Prostate gland (tissue), 2 donors: ENCODE measurements around the gene ZNF83. TPM values are rescaled to one million over a fixed set of nuclear protein-coding genes. Genes with fewer than 3 reads are reported as not detected.

Source experiments
- DNase-seq: peaks from one replicate; pipeline ENCODE4 v3.0.0-alpha.2; 2019; ENCODE audit warnings: low spot score
- H3K27ac ChIP-seq, 2 donors: fragments of 200-600 bp; sonication (generic); 2 replicates each; pipeline ENCODE4 v1.5.1; 2017 to 2019
- H3K27me3 ChIP-seq: fragments of 200-600 bp; sonication (generic); replicated peaks from 2 replicates; pipeline ENCODE4 v1.5.1; 2019; ENCODE audit not compliant: insufficient read depth
- H3K36me3 ChIP-seq, 2 donors: fragments of 200-600 bp; sonication (generic); 1 replicate in 1 of 2; 2 replicates in 1 of 2; pipeline versions ENCODE4 v1.5.1 to v1.8.1; 2017 to 2019
- H3K4me1 ChIP-seq: fragments of 200-600 bp; sonication (generic); replicated peaks from 2 replicates; pipeline ENCODE4 v1.5.1; 2019
- H3K4me3 ChIP-seq, 2 donors: fragments of 200-600 bp; sonication (generic); 2 replicates each; pipeline ENCODE4 v1.5.1; 2017 to 2019
- H3K9me3 ChIP-seq: fragments of 200-600 bp; sonication (generic); 2 replicates; pipeline ENCODE4 v1.5.1; 2017
- CTCF ChIP-seq, 4 experiments: fragments of 200-600 bp in 2 of 4; fragments of 450-650 bp in 2 of 4; sonication (generic) in 2 of 4; IDR thresholded peaks; 1 replicate in 3 of 4; 2 replicates in 1 of 4; pipeline ENCODE4 v1.5.1; 2016 to 2019; ENCODE audit warnings: antibody characterized with exemption in 4 of 4, mild to moderate bottlenecking in 2 of 4, moderate library complexity in 2 of 4
- POLR2A ChIP-seq: fragments of 450-650 bp; IDR thresholded peaks from one replicate; pipeline ENCODE4 v1.6.1; 2016; ENCODE audit warnings: antibody characterized with exemption, mild to moderate bottlenecking
- POLR2AphosphoS5 ChIP-seq: sonication (generic); formaldehyde crosslinking; IDR thresholded peaks from one replicate; pipeline ENCODE4 v1.6.1; 2017; ENCODE audit warnings: antibody characterized with exemption
- WGBS: methylation state at CpG from one replicate; pipeline ENCODE4 v1.1.5; 2018; 5-methylcytosine and 5-hydroxymethylcytosine counted together
- intact Hi-C: fragments of 100-400 bp; cut with DNase I; formaldehyde crosslinking; loops from one replicate; pipeline ENCODE4 v1.14.2; 2022
- total RNA-seq, 2 donors: library from RNA; depleted of rRNA; stranded (reverse); fragments of >200 nt; gene quantifications; one replicate each; pipeline ENCODE4 v1.1.0, GENCODE V29; 2016

The ZNF83 gene
- total RNA-seq, 2 donors from 2014 or later = 36.3 to 62.1 TPM

- WGBS = 77% methylated on average over 3 of the region's 3 CpGs
- TF ChIP-seq POLR2AphosphoS5 = no peak
- TF ChIP-seq CTCF (IDR thresholded peaks at IDR 0.05) = no peak
- TF ChIP-seq POLR2A = no peak
These were observed 45.9 kb downstream of the ZNF83 start for GRCh38 chr19:52592301-52592700.

GRCh38 chr19:52590728-52591127 is 47.4 kb downstream of the ZNF83 start:
- TF ChIP-seq CTCF (IDR thresholded peaks at IDR 0.05) (no peak), POLR2A (no peak), POLR2AphosphoS5 (no peak)
- WGBS = 86% methylated on average over 5 of the region's 5 CpGs
- Histone ChIP-seq H3K4me3 (no peak overlapping the region), H3K27me3 (no peaks in the 10 kb centered on the region), H3K27ac (no peak overlapping the region), H3K4me1 (no peaks in the 10 kb centered on the region), H3K9me3 (no peaks in the 10 kb centered on the region), H3K36me3 (no peaks in the 10 kb centered on the region)
- DNase-seq = no peak
- intact Hi-C loops = no loop called here

More at GRCh38 chr19:52592301-52592700, 45.9 kb downstream of the ZNF83 start:
- Histone ChIP-seq H3K4me1 (no peaks in the 10 kb centered on the region), H3K4me3 (no peak overlapping the region), H3K27me3 (no peaks in the 10 kb centered on the region), H3K9me3 (no peaks in the 10 kb centered on the region), H3K36me3 (no peaks in the 10 kb centered on the region), H3K27ac (no peak overlapping the region)
- DNase-seq = no peak
- intact Hi-C loops = no loop called here

GRCh38 chr19:52585604-52586003 is 52.6 kb downstream of the ZNF83 start:
- no peaks in the 10 kb centered on the region for H3K9me3 ChIP-seq
- DNase-seq = no peak
- 93% methylated on average over 6 of the region's 6 CpGs for WGBS
- no peaks in the 10 kb centered on the region for H3K4me1 ChIP-seq
- no peak overlapping the region for H3K4me3 ChIP-seq
- no peaks in the 10 kb centered on the region for H3K27me3 ChIP-seq
- H3K27ac ChIP-seq = no peak overlapping the region
- intact Hi-C loops = no loop called here
- no peaks in the 10 kb centered on the region for H3K36me3 ChIP-seq
- TF ChIP-seq POLR2A (no peak), POLR2AphosphoS5 (no peak), CTCF (IDR thresholded peaks at IDR 0.05) (no peak)

GRCh38 chr19:52584736-52585440 is 53.3 kb downstream of the ZNF83 start:
- Histone ChIP-seq H3K4me3 (no peak overlapping the region), H3K27ac (no peak overlapping the region), H3K27me3 (no peaks in the 10 kb centered on the region), H3K9me3 (no peaks in the 10 kb centered on the region), H3K36me3 (no peaks in the 10 kb centered on the region), H3K4me1 (no peaks in the 10 kb centered on the region)
- DNase-seq = no peak
- TF ChIP-seq CTCF (IDR thresholded peaks at IDR 0.05) (no peak), POLR2AphosphoS5 (no peak), POLR2A (no peak)
- intact Hi-C loops = no loop called here
- WGBS = 50% methylated on average over 39 of the region's 39 CpGs
